Astrocyte (in vitro differentiated cells and primary cell): ENCODE results near the gene MPDU1. TPM values are rescaled to one million over a fixed set of nuclear protein-coding genes. Genes with fewer than 3 reads are reported as not detected.

Experiments used
- DNase-seq: peaks from one replicate; pipeline ENCODE4 v3.0.0-alpha.2; 2010; ENCODE audit warnings: low read depth
- FAIRE-seq: peaks from 2 replicates; lab custom pipeline; 2011; peaks lifted over from hg19 to GRCh38; lab: Jason Lieb, UNC
- H2AFZ ChIP-seq: 2 replicates; pipeline ENCODE4 v1.6.0; 2012; ENCODE audit warnings: low read depth, low read length, inconsistent platforms
- H3K27ac ChIP-seq: 2 replicates; pipeline ENCODE4 v1.5.1; 2011; ENCODE audit warnings: low read depth, low read length, inconsistent platforms
- H3K27me3 ChIP-seq: 2 replicates; pipeline ENCODE4 v1.6.0; 2011; ENCODE audit warnings: low read length, inconsistent platforms; ENCODE audit not compliant: insufficient read depth
- H3K36me3 ChIP-seq: 2 replicates; pipeline ENCODE4 v1.5.1; 2011; ENCODE audit warnings: low read length, inconsistent platforms; ENCODE audit not compliant: insufficient read depth
- H3K4me1 ChIP-seq: 2 replicates; pipeline ENCODE4 v1.5.1; 2011; ENCODE audit warnings: low read length, inconsistent platforms; ENCODE audit not compliant: insufficient read depth
- H3K4me2 ChIP-seq: 2 replicates; pipeline ENCODE4 v1.6.0; 2012; ENCODE audit warnings: low read length, inconsistent platforms
- H3K4me3 ChIP-seq: 2 replicates; pipeline ENCODE4 v1.5.1; 2011; ENCODE audit warnings: low read depth, mild to moderate bottlenecking, low read length, inconsistent platforms; ENCODE audit not compliant: insufficient read depth
- H3K79me2 ChIP-seq: 2 replicates; pipeline ENCODE4 v1.6.0; 2012; ENCODE audit warnings: mild to moderate bottlenecking, low read length, inconsistent platforms; ENCODE audit not compliant: insufficient read depth
- H3K9ac ChIP-seq: 2 replicates; pipeline ENCODE4 v1.6.0; 2012; ENCODE audit warnings: mild to moderate bottlenecking, low read length, inconsistent platforms
- H3K9me3 ChIP-seq: 2 replicates; pipeline ENCODE4 v1.5.1; 2012; ENCODE audit warnings: low read depth, mild to moderate bottlenecking, low read length, inconsistent platforms; ENCODE audit not compliant: insufficient read depth
- H4K20me1 ChIP-seq: 2 replicates; pipeline ENCODE4 v1.6.0; 2012; ENCODE audit warnings: low read length, inconsistent platforms; ENCODE audit not compliant: insufficient read depth
- H3K27ac Mint-ChIP-seq: one replicate; pipeline ENCODE4 v1.8.0; 2021; ENCODE audit warnings: mild to moderate bottlenecking, mixed read lengths; ENCODE audit not compliant: unreplicated experiment
- H3K27me3 Mint-ChIP-seq: one replicate; pipeline ENCODE4 v1.8.0; 2021; ENCODE audit warnings: low read depth, mixed read lengths; ENCODE audit not compliant: unreplicated experiment
- H3K36me3 Mint-ChIP-seq: one replicate; pipeline ENCODE4 v1.8.0; 2021; ENCODE audit warnings: low read depth, mixed read lengths; ENCODE audit not compliant: unreplicated experiment
- H3K4me1 Mint-ChIP-seq: one replicate; pipeline ENCODE4 v1.8.0; 2021; ENCODE audit warnings: low read depth, mixed read lengths; ENCODE audit not compliant: unreplicated experiment
- H3K4me3 Mint-ChIP-seq: one replicate; pipeline ENCODE4 v1.8.0; 2021; ENCODE audit warnings: mild to moderate bottlenecking, moderate library complexity, mixed read lengths; ENCODE audit not compliant: unreplicated experiment
- H3K9me3 Mint-ChIP-seq: one replicate; pipeline ENCODE4 v1.8.0; 2021; ENCODE audit warnings: mild to moderate bottlenecking, mixed read lengths; ENCODE audit not compliant: unreplicated experiment
- EZH2 ChIP-seq: IDR thresholded peaks from 2 replicates; pipeline ENCODE4 v1.6.1; 2012; ENCODE audit warnings: mild to moderate bottlenecking, low read length, inconsistent platforms; ENCODE audit not compliant: insufficient read depth
- total RNA-seq: library from RNA; stranded (reverse); gene quantifications from 2 replicates; pipeline ENCODE4 v1.2.1, GENCODE V29; 2021
- TF ChIP-seq, protein P1 (sequence below): IDR thresholded peaks from 2 replicates; pipeline ENCODE4 v1.5.1; 2011; ENCODE audit warnings: low read depth, mild to moderate bottlenecking, inconsistent platforms, low read length, moderate library complexity; ENCODE audit not compliant: insufficient read depth

MPDU1 gene
- total RNA-seq, 1 donor from 2014 or later: 51.2 TPM

DNA sequence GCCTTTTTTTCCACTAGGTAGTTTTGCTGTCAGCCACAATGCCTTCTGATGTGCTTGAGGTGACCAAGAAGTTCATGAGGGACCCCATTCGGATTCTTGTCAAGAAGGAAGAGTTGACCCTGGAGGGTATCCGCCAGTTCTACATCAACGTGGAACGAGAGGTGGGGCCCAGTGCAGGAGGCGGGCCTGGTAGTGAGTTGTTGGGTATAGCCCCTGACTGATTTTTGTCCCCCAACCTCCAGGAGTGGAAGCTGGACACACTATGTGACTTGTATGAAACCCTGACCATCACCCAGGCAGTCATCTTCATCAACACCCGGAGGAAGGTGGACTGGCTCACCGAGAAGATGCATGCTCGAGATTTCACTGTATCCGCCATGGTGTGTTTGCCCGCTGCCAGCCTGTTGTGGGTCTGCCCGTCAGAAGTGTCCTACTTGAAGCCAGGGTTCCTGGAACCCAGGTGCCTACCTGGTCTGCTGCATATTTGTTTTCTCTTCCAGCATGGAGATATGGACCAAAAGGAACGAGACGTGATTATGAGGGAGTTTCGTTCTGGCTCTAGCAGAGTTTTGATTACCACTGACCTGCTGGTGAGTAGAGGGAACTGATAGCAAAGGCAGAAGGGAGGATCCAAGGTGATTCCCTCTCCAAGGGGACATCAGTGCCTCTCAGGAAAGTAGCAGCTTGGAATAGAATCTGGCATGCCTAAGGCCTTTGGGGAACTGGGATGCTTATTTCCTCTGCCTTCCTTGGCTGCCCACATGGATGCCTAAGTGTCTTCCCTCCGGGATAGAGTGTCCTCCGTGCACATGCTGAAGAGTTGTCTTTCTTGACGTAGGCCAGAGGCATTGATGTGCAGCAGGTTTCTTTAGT, 6.1 kb upstream of the MPDU1 start:
- Histone ChIP-seq H3K4me3 (no peak overlapping the region), H3K9ac (peak overlapping the region; percentile 19), H3K79me2 (peaks cover 76% of the 10 kb centered on the region), H3K4me1 (peaks cover 40% of the 10 kb centered on the region), H4K20me1 (peaks cover 79% of the 10 kb centered on the region), H3K36me3 (peaks cover 51% of the 10 kb centered on the region), H3K27ac (no peak overlapping the region), H3K27me3 (no peaks in the 10 kb centered on the region), H3K4me2 (peak overlapping the region; percentile 6), H2AFZ (no peak overlapping the region), H3K9me3 (no peaks in the 10 kb centered on the region)
- TF ChIP-seq, protein P1, sequence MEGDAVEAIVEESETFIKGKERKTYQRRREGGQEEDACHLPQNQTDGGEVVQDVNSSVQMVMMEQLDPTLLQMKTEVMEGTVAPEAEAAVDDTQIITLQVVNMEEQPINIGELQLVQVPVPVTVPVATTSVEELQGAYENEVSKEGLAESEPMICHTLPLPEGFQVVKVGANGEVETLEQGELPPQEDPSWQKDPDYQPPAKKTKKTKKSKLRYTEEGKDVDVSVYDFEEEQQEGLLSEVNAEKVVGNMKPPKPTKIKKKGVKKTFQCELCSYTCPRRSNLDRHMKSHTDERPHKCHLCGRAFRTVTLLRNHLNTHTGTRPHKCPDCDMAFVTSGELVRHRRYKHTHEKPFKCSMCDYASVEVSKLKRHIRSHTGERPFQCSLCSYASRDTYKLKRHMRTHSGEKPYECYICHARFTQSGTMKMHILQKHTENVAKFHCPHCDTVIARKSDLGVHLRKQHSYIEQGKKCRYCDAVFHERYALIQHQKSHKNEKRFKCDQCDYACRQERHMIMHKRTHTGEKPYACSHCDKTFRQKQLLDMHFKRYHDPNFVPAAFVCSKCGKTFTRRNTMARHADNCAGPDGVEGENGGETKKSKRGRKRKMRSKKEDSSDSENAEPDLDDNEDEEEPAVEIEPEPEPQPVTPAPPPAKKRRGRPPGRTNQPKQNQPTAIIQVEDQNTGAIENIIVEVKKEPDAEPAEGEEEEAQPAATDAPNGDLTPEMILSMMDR: no peak
- TF ChIP-seq EZH2: no peak
- FAIRE-seq: no peak
- Mint-ChIP-seq H3K9me3 (no peaks in the 10 kb centered on the region), H3K36me3 (peaks cover 48% of the 10 kb centered on the region), H3K27ac (peak overlapping the region; percentile 83), H3K4me1 (peaks cover 56% of the 10 kb centered on the region), H3K27me3 (no peaks in the 10 kb centered on the region), H3K4me3 (peak overlapping the region; percentile 97)
- DNase-seq: no peak

DNA sequence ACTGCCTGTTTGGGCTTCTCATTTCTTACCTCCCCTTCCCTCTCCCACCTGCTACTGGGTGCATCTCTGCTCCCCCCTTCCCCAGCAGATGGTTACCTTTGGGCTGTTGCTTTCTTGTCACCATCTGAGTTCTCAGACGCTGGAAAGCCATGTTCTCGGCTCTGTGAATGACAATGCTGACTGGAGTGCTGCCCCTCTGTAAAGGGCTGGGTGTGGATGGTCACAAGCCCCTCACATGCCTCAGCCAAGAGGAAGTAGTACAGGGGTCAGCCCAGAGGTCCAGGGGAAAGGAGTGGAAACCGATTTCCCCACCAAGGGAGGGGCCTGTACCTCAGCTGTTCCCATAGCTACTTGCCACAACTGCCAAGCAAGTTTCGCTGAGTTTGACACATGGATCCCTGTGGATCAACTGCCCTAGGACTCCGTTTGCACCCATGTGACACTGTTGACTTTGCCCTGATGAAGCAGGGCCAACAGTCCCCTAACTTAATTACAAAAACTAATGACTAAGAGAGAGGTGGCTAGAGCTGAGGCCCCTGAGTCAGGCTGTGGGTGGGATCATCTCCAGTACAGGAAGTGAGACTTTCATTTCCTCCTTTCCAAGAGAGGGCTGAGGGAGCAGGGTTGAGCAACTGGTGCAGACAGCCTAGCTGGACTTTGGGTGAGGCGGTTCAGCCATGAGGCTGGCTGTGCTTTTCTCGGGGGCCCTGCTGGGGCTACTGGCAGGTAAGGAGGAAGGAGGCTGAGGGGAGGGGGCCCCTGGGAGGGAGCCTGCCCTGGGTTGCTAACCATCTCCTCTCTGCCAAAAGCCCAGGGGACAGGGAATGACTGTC, 4.4 kb upstream of the MPDU1 start, which contains the start of gene CD68:
Gene CD68, plus strand, starts transcription at position 638 of the 833 bp plus-strand sequence. Its CDS starts 40 bp downstream, at position 678.
- H3K36me3 ChIP-seq: peaks cover 46% of the 10 kb centered on the region
- Mint-ChIP-seq H3K27ac (peak within 1 kb of the TSS; percentile 83), H3K4me1 (peaks cover 57% of the 10 kb centered on the region), H3K27me3 (no peaks in the 10 kb centered on the region), H3K36me3 (peaks cover 46% of the 10 kb centered on the region), H3K4me3 (peak within 1 kb of the TSS; percentile 47), H3K9me3 (no peaks in the 10 kb centered on the region)
- H3K27ac ChIP-seq: peak within 1 kb of the TSS; percentile 60
- peaks cover 64% of the 10 kb centered on the region for H4K20me1 ChIP-seq
- FAIRE-seq: peak; percentile 23
- peak within 1 kb of the TSS; percentile 57 for H3K9ac ChIP-seq
- no peak within 1 kb of the TSS for H2AFZ ChIP-seq
- no peak within 1 kb of the TSS for H3K4me3 ChIP-seq
- no peaks in the 10 kb centered on the region for H3K9me3 ChIP-seq
- H3K27me3 ChIP-seq: no peaks in the 10 kb centered on the region
- peak within 1 kb of the TSS; percentile 61 for H3K4me2 ChIP-seq
- H3K4me1 ChIP-seq: peaks cover 50% of the 10 kb centered on the region
- H3K79me2 ChIP-seq: peaks cover 69% of the 10 kb centered on the region
- DNase-seq: peak; percentile 79
- TF ChIP-seq, protein P1: no peak
- TF ChIP-seq EZH2: no peak
